ENCODE data around the gene CA7.
"Not testable (repeated sequence)": the region's sequence is repeated elsewhere in the genome, so short reads cannot be mapped to it uniquely, and the experiment has no call there.

CA7 gene

DNA sequence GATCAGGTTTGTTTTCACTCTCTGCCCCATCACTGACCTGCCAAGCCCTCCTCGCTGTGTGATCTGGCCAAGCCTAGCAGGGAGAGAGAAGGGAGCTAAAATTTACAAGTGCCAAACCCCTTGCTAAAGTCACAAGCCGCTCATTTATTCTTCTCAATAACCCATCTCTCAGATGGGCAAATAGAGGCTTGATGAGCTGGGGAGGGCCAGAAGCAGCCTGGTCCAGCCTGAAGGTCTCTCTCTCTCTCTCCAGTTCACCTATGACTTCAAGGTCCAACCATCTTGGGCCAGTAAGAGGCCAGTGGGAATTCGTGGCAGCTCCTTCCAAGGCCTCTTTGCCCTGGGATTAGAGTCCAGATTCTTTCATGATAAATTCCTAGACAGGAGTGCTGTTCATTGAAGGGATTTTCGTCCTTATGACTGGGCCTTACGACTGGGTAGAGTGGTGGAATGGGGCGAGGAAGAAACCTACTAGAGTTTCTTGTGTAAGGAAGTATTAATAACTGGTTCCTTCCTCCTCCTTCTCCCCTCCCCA, 3.4 kb downstream of the CA7 start:
- DNase-seq = no peak

DNA sequence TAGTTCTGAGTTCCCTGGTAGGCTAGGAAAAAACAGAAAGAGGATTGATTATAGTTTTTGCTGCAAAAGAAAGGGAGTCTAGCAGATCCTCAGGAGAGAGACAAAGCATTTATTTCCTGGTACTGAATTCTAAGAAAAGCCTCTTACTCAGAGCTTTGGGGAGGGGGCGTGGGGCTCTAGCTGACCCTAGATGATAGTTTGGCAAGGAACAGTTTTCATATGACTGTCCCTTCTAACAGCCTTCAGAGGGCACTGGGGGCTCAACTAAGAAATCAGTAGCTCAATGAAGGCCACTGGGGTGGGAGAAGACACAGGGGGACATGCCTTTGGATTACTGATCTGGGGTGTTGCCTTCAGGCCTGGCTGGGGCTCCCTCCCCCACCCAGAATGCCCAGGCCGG, 4.0 kb downstream of the CA7 start:
- DNase-seq = no peak

DNA sequence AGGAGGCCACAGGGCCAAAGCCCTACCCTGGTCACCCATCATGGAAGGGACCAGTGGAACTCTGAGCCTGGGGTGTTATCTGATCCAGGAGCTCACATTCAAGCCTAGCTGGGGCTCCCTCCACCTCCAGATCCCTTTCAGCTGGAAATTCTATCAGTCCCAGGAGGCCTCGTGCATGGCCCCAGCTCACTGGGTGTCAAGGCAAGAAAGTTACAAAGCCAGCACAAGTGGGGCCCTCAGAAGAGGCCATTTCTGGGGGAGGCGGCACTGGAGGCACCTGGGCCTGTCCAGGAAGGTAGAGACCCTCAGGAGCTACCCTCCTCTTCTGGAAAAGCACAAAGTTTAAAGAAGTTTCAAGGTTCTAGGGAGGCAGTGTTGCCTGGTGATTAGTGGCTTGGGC, 4.8 kb downstream of the CA7 start:
- no peak for DNase-seq

DNA sequence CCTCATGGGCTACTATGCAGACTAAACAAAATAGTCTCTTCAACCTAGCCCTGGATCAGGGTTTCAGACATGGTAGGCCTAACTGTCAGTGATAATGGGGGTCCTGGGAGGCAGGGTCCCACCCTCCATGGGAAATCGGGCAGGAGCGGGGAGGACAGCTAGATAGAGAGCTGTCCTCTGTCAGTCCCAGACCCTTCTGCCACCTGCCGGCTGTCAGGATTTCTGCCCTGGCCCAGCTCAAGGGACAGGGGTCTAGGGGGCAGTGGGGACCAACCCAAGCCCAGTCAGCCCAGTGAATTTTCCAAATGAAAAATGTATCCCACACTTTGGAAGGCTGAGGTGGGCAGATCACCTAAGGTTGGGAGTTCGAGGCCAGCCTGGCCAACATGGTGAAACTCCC, 5.3 kb downstream of the CA7 start:
- no peak for DNase-seq

DNA sequence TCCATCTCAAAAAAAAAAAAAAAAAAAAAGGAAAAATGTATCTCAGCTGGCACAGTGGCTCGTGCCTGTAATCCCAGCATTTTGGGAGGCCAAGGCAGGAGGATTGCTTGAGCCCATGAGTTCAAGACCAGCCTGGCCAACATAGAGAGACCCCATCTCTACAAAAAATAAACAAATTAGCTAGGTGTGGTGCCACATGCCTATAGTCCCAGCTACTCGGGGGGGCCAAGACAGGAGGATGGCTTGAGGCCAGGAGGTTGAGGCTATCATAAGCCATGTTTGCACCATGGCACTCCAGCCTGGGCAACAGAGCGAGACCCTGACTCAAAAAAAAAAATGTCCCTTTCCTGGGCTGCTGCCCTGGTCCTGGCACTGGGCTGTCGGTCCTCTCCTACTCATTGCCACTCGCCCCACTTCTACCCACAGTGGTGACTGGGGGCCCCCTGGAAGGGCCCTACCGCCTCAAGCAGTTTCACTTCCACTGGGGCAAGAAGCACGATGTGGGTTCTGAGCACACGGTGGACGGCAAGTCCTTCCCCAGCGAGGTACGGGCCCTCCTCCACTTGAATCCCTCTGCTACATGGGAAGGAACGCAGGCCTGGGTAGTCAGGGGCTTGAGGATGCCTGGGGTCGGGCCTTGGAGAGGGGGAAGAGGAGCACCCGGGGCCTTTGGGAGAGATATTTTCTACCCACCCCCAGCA, 6.1 kb downstream of the CA7 start:
- DNase-seq = no peak

DNA sequence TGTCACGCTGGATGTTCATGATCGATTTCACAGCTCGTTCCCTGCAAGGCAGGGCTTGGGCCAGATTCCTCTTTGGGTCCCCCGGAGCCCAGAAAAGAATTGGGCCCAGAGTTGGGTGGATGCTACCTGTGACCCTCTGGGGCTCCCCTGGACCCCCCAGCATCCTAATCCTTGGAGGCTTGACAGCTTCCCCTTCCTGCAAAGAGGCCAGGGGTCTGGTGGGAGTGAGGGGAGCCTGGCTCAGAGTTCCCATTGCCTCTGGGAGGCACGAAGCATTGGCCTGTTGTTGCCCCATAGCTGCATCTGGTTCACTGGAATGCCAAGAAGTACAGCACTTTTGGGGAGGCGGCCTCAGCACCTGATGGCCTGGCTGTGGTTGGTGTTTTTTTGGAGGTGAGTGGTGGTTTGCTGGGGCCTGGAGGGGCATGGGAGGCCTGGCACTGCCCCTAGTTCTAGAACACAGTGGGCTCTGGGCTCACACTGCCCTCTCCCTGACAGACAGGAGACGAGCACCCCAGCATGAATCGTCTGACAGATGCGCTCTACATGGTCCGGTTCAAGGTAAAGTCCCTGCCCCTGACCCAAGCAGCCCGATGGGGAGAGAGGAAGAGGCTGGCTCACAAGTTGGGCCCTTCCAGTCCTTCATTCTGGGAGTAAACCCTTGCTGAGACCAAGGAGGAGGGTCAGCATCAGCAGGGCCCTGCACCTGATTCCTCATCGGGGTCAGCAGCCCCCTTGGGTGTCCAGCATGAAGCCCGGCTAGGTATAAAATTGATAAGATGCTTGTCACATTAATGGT, 7.2 kb downstream of the CA7 start:
- DNase-seq = no peak

DNA sequence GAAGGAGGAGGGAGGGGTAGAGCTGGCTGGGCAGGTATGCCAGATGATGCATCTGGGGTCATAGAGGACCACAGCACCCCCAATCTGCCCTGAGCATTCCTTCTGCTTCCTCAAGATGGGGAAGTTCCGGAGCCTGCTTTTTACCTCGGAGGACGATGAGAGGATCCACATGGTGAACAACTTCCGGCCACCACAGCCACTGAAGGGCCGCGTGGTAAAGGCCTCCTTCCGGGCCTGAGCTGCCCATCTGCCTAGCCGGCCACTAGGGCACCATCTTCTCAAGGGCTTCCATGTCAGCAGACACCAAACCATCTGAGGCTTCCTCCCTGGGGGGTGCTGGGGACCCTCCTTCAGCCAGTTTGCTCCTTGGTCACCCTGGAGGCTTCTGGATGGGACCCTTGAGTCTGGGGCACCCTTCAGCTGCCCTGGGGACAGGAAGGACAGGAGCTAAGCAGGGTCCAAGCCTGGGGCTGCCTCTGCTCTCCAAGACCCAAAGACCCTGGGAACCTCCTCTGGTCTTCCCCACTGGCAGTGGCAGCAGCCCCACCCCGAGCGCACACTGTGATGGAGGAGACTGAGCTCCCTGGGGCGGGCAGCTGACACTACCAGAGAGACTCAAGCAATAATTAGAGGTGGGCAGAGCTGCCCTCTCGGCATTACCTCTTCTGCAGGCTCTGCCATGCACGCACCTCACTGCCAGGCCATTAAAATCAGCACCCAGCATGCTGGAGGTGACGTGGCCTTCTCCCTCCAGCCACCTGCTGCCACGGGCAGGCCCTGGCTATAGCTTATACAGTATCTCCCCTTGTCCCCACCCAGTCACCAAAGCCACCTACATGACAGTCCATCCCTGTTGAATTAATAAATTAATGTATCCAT, 9.3 kb downstream of the CA7 start:
- DNase-seq = no peak

DNA sequence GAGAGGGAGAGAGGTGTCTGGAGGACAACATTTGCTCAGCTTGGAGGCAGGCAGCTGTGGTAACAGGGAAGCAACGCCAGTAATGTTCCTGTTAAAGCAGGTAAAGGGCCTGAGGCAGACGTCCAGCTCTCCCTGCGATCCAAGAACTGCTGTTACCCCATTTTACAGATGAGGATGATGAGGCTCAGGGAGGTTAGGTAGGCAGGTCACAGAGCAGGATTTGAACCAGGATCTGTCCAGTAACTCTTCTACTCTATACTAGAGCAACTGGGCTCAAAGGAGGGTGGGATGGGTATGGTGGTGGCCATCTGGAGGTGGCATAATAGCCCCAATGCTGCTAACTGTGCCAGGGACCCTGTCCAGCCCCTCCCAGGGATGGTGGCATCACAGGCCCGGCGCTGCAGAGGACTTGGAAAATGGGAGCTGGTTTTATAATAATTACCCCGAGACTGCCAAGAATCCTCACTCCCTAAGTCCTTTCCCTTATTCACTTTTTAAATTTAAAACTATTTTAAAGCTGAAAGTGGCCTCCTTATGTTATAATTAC, 12.0 kb downstream of the CA7 start:
- DNase-seq = no peak

DNA sequence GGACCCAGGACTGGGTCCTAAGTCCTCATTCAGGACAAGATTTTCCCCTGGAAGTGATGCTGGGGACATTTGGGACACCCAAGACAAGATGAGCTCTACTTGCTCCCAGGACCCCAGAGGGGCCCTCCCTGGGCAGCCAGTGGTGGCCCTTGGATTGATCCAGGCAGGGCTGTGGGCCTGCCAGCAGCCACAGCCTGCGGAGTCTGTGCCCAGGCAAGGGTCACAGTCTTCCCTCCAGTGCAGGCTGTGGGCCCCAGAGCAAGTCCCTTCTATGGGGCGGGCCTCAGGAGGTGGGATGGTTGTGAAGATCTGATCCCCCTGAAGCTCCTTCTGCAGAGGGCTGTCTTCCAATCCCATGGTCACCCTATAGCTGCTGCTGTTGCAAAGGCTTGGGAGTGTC, 12.6 kb downstream of the CA7 start:
- no peak for DNase-seq

DNA sequence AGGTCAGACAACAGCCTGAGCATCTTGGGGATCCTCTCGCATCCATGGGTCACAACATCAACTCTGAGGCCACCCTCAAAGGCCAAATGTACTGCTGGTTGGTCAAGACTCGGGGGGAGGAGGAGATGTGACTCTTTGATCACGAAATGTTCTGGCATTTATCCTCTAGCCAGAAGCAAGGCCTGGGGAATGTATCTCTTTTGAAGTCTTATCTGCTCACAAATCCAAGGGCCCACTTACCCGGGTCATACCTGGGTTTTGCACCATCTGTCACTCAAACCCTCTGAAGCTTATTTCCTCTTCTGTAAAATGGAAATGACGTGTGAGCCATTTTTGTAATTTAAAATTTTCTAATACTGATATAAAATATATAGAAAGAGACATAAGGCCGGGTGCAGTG, 13.2 kb downstream of the CA7 start:
- DNase-seq = no peak

DNA sequence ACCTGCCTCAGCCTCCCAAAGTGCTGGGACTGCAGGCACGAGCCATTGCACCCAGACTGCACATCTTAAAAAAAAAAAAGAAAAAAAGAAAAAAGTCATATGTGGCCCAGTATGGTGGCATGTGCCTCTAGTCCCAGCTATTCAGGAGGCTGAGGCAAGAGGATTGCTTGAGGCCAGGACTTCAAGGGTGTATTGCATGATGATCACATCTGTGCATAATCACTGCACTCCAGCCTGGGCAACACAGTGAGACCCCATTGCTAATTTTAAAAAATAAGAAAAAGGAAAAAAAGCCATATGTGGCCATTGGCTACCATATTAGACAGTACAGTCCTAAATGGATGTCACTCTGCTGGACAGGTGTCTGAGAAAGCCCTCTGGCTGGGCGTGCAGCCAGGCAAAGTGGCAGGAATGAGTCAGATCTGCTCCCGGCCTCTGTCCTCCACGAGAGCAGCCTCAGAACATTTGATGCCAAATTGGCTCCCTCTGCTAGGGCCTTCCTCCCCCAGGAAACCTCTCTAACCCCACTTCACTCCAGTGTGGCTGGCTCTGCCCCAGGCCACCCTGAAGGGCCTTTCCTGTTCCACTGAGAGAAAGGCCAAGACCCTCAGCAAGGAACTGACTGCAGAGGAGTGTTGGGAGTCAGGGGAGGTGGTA, 14.7 kb downstream of the CA7 start:
- DNase-seq = no peak

DNA sequence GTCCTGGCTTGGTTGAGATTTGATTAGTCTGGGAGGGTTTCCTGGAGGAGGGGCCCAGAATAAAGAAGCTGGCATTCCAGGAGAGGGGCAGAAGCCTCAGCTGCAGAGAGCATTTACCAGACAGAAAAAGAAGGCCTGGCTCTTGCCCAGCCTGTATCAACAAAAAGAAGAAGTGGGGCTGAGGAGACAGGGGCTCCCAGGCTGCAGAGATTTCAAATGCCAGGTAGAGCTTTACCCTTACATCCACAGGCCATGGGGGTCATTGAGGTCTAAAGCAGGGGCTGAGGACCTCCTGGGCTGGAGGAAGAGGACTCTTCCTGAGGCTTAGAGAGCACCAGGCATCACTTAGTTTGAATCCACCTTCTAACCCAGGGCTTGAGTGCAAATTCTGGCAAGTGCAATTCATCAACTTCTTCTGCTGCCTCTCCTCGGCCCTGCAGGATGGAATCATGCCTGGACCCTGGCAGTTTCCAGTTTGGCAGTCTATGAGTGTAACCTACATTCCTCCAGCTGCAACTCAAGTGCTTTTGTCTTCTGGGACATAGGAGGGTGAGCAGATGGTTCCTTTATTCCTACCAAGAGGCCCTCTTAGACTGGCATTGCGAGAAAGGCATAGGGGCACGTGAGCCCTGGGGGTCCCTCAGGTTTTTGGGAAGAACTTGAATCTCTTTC, 15.3 kb downstream of the CA7 start:
- DNase-seq = no peak

DNA sequence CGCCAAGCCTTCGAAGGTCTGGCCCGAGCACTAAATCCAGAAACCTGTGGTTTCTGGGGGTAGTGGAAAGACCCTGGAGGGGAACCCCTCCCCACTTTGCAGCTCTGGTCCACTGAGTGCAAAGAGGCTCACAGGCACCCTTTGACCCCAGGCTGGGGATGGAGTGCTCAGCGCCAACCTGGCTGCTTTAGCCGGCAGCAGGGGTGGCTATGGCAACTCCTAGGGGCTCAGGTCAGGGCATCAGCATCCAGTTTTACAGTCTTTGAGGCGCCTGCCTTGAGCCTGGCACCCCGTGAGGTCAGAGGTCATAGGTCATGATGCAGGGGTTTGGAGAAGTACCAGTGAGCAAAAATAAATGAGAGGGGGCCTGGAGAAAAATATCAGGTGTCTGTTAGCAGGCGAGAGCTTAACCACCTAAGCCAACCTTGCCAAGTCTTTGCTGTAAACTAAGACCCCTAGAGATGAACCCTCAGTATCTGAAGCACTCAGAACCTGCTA, 17.9 kb downstream of the CA7 start:
- DNase-seq = no peak

DNA sequence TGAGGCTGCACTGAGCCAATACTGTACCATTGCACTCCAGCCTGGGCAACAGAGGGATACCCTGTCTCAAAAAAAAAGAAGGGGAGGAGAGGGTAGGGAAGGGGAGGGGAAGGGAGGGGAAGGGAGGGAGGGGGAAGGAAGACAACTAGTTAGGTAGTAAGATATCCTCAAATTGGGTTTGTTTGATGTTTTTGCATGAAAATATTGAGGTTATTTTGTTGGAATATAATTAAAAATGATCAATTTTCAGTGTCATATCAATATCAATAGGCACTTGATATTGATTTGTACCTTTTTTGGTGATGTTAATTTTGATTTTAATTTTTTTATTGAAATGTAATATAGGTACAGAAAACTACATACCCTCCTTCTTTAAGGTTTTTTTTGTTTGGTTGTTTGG, 19.5 kb downstream of the CA7 start:
- DNase-seq = no peak

DNA sequence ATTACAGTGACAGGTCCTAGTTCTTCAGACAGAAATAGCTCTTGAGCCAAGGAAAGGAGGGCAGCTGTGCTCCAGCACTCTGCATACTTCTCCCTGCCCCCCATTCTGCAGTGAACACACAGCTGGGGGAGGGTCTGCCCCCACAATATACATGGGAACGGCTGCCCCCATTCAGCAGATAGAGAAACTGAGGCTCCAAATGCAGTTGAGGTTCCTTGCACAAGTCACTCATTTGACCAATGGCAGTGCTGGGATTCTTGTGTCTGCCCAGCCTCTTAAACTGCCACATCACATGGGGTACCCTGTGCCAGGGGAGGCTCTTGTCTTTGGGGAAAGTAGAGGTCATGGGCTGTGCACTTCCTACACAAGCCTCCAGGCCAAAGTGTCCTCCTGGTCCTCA, 25.2 kb downstream of the CA7 start:
- DNase-seq = no peak

DNA sequence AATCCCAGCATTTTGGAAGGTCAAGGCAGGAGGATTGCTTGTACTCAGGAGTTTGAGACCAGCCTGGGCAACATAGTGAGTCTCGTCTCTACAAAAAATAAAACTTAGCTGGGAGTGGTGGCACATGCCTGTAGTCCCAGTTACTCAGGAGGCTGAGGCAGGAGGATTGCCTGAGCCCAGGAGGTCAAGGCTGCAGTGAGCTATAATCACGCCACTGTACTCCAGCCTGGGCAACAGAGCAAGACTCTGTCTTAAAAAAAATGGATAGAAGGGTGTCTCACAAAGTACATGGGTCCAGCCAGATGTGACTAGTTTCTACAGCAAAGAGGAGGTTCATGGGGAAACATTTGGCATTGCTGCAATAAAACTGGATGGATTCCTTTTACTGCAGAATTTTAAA, 27.1 kb downstream of the CA7 start:
- not testable (repeated sequence) for DNase-seq

DNA sequence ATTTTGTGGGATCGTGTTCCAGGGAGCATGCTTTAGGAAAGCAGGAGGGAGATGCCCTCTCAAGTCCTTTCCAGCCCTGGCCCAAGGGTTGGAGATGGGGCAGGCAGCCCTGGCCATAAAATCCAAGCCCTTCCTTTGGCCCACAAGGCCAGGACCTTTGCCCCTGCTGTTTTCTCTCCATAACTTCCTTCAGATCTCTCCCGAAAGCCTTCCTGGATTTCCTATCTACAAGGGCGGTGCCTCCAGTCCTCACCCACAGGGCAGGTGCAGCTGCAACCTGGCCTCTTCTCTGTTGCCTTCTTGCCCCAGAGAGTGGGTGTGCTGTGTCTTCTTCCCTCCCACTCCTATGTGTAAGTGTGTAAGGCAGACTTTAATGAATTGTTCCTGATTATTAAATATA, 27.6 kb downstream of the CA7 start:
- no peak for DNase-seq

DNA sequence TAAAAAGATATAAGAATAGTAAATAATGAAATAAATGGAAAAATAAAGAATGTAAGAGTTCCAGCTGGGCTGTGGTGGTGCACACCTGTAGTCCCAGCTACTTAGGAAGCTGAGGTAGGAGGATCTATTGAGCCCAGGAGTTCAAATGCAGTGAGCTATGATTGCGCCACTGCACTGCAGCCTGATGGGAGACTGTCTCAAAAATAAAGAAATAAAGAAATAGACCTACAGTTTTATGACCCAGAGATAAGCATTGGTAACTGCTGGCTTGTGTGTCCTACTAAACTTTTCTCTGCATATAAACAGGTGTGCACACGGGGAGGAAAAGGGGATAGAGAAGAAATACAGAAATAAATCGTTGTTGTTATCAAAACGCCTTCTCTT, 28.3 kb downstream of the CA7 start:
- no peak for DNase-seq

DNA sequence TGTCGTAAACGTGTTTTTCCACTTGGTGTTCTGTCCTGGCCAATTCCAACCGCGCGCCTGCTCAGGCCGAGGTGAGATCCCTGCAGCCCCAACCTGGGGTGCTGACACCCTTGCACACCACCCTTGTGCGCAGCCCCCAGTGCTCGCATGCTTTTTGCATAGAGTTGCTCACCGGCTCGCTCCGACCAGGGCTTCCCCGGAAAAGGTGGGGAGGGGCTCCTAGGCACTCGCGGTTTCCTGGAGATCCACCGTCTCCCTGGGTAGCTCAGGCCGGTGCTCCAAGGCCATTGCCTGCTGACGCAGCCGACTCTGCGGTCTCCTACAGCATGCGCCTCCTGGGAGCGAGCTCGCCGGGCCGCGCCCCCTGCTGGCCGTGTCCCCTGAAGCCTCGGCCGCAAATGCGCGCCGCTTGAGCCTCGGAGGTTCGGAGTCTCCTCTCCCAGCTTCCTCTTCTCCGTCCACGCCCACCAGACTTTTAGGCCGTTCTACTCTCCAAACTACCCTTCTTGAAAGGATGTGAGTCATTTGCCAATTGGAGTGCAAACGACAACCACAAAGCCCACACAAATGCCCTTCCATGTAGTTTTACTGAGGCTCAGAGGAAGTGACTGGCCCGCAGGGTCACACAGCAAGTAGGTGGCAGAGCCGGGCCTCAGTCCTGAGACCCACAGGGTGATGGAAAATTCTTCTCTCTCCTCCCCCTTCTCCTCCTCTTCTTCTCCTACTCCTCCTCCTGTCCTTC, 28.9 kb downstream of the CA7 start:
- peak; percentile 41 for DNase-seq

DNA sequence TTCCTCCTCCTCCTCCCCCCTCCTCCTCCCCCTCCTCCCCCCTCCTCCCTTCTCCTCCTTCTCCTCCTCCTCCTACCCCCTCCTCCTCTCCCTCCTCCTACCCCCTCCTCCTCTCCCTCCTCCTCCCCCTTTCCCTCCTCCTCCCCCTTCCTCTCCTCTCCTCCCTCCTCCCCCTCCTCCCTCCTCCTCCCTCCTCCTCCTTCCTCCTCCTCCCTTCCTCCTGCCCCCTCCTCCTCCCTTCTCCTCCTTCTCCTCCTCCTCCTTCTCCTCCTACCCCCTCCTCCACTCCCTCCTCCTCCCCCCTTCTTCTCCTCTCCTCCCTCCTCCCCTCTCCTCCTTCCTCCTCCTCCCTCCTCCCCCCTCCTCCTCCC, 29.5 kb downstream of the CA7 start:
- no peak for DNase-seq

DNA sequence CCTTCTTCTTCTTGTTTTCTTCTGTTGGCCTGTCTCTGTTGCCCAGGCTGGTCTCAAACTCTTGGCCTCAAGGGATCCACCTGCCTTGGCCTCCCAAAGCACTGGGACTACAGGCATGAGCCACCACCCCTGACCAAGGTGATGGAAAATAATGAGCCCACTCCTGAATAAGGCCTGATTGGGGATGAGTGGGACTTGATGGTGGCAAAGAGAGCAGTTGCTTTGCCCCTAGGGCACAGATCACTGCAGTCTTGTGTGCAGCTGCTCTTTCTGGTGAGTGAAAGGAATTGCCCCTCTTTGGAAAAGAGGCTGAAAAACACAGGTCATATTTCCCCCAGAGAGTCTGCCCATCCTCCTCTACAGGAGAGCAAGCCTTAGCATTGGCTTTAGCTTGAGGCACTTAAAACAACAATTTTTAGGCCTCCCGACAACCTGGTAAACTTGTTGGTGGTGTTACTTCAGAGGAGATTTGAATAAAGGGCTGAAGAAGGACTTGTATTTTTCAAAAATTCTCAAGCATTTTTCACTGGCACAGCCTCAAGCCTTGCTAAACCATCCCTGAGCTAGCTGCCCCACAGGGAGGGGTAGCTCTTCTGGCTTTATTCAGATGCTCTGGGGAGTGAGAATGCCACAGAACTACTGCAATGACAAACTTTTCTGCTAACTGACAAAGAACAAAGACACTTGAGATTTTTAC, 30.0 kb downstream of the CA7 start:
- no peak for DNase-seq

Measured in NCI-H2227 treated with DMSO at 0.1 percent for 48 hours (cell line).